Breast epithelium (tissue), 3 donors: ENCODE data around the gene HCFC1.

Experiments used
- POLR2A ChIP-seq: fragments of 450-650 bp; IDR thresholded peaks from one replicate; pipeline ENCODE4 v1.6.1; 2016; ENCODE audit warnings: antibody characterized with exemption, mild to moderate bottlenecking, moderate library complexity
- POLR2AphosphoS5 ChIP-seq, 3 donors: sonication (generic); formaldehyde crosslinking; IDR thresholded peaks; one replicate each; pipeline ENCODE4 v1.6.1; 2017; ENCODE audit warnings: antibody characterized with exemption in 3 of 3
- TF ChIP-seq, protein P1 (sequence below), 3 donors: fragments of 450-650 bp; IDR thresholded peaks; one replicate each; pipeline ENCODE4 v1.5.1; 2016 to 2017; ENCODE audit warnings: antibody characterized with exemption in 3 of 3, mild to moderate bottlenecking in 3 of 3, moderate library complexity in 3 of 3

DNA sequence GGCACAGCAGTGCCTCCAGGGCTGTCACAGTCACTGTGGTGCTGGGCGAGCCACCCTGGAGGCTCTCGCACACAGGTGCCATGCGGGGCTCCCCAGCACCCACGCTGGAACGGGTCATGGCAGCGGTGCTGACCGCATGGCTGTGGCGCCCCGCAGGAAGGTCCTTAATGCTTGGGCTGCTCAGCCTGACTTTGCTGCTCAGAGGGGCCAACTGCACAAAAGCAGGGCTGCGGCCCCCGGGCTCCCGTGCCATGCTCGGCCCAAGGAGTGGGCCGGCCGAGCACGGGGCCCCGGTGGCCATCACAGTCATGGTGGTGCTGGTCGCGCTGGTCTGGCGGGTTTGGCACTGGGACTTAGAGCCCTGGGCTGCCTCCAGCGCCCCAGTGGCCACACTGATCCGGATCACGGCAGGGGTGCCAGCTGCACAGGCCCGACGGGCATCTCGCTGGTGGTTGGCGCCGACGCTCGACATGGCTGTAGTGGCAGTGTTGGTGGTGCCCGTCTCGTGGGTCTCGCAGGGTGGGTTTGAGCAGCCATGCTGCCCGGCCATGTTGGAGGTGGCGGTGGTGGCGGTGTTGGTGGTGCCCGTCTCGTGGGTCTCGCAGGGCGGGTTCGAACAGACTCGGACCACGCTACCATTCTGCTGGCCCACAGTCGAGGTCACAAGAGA lies 16.9 kb downstream of the HCFC1 start:
- TF ChIP-seq POLR2A = no peak
- TF ChIP-seq, protein P1, sequence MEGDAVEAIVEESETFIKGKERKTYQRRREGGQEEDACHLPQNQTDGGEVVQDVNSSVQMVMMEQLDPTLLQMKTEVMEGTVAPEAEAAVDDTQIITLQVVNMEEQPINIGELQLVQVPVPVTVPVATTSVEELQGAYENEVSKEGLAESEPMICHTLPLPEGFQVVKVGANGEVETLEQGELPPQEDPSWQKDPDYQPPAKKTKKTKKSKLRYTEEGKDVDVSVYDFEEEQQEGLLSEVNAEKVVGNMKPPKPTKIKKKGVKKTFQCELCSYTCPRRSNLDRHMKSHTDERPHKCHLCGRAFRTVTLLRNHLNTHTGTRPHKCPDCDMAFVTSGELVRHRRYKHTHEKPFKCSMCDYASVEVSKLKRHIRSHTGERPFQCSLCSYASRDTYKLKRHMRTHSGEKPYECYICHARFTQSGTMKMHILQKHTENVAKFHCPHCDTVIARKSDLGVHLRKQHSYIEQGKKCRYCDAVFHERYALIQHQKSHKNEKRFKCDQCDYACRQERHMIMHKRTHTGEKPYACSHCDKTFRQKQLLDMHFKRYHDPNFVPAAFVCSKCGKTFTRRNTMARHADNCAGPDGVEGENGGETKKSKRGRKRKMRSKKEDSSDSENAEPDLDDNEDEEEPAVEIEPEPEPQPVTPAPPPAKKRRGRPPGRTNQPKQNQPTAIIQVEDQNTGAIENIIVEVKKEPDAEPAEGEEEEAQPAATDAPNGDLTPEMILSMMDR (IDR thresholded peaks at IDR 0.05) = no peak
- TF ChIP-seq POLR2AphosphoS5 (IDR thresholded peaks at IDR 0.05) = no peak
